RWPE2 (cell line): ENCODE measurements around the gene ODAD2.

Experiments used
- ATAC-seq: fragments of 200-7000 bp; cut with Tn5 transposase; 3 replicates; pipeline ENCODE4 v1.9.1; 2021; ENCODE audit warnings: low read depth
- DNase-seq: peaks from one replicate; pipeline ENCODE4 v3.0.0-alpha.2; 2020; ENCODE audit warnings: low spot score
- H3K27ac ChIP-seq: fragments of 450-650 bp; 2 replicates; pipeline ENCODE4 v1.5.1; 2017; ENCODE audit warnings: mild to moderate bottlenecking; ENCODE audit not compliant: poor library complexity, severe bottlenecking
- H3K27me3 ChIP-seq: fragments of 250-450 bp; sonication (Bioruptor Pico); 2 replicates; pipeline ENCODE4 v1.5.1; 2021; ENCODE audit warnings: mild to moderate bottlenecking, moderate library complexity; ENCODE audit not compliant: insufficient read depth, poor library complexity, severe bottlenecking
- H3K36me3 ChIP-seq: fragments of 250-450 bp; sonication (Bioruptor Pico); 2 replicates; pipeline ENCODE4 v1.5.1; 2020; ENCODE audit warnings: low read depth, mild to moderate bottlenecking, moderate library complexity
- H3K4me1 ChIP-seq: fragments of 250-450 bp; sonication (Bioruptor Pico); 2 replicates; pipeline ENCODE4 v1.5.1; 2021; ENCODE audit warnings: mild to moderate bottlenecking, moderate library complexity; ENCODE audit not compliant: insufficient read depth, poor library complexity, severe bottlenecking
- H3K4me3 ChIP-seq: fragments of 250-450 bp; sonication (Bioruptor Pico); 2 replicates; pipeline ENCODE4 v1.5.1; 2021; ENCODE audit warnings: mild to moderate bottlenecking, moderate library complexity; ENCODE audit not compliant: severe bottlenecking
- H3K9me3 ChIP-seq: fragments of 250-450 bp; sonication (Bioruptor Pico); 2 replicates; pipeline ENCODE4 v1.5.1; 2021; ENCODE audit warnings: mild to moderate bottlenecking, moderate library complexity; ENCODE audit not compliant: severe bottlenecking
- TF ChIP-seq, protein P1 (sequence below): fragments of 450-650 bp; IDR thresholded peaks from one replicate; pipeline ENCODE4 v1.5.1; 2017; ENCODE audit warnings: mild to moderate bottlenecking, moderate library complexity; ENCODE audit not compliant: poor library complexity, severe bottlenecking

ODAD2 gene

DNA sequence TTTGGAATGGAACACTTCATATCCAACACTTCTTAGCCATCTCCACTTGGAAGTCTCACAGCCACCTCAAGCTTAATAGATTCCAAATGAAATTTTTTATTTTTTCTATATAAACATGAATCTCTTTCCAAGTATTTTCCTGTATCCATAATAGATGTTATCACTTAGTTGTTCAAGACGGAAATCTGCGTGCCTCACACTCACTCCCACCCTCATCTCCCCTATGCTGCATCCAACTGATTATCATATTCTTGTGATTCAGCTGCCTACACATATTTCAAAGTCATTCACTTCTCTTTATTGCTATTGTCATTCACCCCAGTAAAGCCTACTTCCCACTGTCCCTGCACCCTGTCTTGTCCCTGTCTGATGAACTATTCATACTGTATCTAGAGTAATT lies 183.0 kb downstream of the ODAD2 start:
- Histone ChIP-seq H3K36me3 (no peaks in the 10 kb centered on the region), H3K27me3 (no peaks in the 10 kb centered on the region), H3K4me3 (no peak overlapping the region), H3K27ac (no peak overlapping the region), H3K4me1 (no peaks in the 10 kb centered on the region), H3K9me3 (no peaks in the 10 kb centered on the region)
- ATAC-seq = no peak
- no peak for DNase-seq
- TF ChIP-seq, protein P1, sequence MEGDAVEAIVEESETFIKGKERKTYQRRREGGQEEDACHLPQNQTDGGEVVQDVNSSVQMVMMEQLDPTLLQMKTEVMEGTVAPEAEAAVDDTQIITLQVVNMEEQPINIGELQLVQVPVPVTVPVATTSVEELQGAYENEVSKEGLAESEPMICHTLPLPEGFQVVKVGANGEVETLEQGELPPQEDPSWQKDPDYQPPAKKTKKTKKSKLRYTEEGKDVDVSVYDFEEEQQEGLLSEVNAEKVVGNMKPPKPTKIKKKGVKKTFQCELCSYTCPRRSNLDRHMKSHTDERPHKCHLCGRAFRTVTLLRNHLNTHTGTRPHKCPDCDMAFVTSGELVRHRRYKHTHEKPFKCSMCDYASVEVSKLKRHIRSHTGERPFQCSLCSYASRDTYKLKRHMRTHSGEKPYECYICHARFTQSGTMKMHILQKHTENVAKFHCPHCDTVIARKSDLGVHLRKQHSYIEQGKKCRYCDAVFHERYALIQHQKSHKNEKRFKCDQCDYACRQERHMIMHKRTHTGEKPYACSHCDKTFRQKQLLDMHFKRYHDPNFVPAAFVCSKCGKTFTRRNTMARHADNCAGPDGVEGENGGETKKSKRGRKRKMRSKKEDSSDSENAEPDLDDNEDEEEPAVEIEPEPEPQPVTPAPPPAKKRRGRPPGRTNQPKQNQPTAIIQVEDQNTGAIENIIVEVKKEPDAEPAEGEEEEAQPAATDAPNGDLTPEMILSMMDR = no peak

DNA sequence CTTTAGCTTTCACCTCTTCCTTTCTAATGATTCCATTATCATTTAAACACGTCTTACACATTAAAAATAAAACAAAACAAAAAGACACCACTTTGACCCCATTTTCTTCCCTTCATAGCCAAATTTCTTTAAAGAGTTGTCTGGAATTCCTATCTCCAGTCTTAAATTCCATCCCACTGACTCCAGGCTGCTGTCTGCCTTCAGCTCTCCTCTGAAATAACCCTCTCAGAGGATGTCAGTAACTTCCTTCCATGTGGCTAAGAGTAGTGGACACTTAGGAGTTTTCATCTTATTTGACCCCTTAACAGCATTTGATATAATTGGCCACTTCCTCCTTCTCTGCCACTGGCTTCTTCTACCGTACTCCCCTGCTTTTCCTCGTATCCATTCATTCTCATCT lies 183.6 kb downstream of the ODAD2 start:
- Histone ChIP-seq H3K4me3 (no peak overlapping the region), H3K27me3 (no peaks in the 10 kb centered on the region), H3K4me1 (no peaks in the 10 kb centered on the region), H3K36me3 (no peaks in the 10 kb centered on the region), H3K27ac (no peak overlapping the region), H3K9me3 (no peaks in the 10 kb centered on the region)
- TF ChIP-seq, protein P1 = no peak
- ATAC-seq = no peak
- DNase-seq = no peak

DNA sequence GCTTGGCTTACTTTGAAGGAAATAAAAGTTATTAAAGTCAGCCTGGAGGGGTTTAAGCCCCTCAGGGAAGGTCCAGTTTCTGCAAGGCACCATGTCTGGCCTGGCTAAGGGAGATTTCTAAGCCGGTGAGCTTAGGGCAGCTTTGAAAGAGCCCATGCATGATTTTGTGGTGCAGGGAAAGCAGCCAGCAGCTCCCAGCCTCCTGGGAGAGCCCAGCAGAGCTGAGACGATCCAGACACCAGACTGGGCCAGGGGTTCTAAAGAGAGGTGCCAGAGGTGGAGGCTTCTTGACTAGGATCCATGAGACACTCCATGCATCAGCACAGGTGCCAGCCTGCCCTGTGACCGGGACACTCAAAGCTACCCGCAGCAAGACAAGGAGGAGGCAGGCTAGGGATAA lies 193.7 kb downstream of the ODAD2 start:
- TF ChIP-seq, protein P1 = no peak
- H3K4me3 ChIP-seq = no peak overlapping the region
- DNase-seq = no peak
- H3K4me1 ChIP-seq = no peaks in the 10 kb centered on the region
- no peaks in the 10 kb centered on the region for H3K9me3 ChIP-seq
- no peak for ATAC-seq
- no peaks in the 10 kb centered on the region for H3K27me3 ChIP-seq
- no peaks in the 10 kb centered on the region for H3K36me3 ChIP-seq
- H3K27ac ChIP-seq = no peak overlapping the region

DNA sequence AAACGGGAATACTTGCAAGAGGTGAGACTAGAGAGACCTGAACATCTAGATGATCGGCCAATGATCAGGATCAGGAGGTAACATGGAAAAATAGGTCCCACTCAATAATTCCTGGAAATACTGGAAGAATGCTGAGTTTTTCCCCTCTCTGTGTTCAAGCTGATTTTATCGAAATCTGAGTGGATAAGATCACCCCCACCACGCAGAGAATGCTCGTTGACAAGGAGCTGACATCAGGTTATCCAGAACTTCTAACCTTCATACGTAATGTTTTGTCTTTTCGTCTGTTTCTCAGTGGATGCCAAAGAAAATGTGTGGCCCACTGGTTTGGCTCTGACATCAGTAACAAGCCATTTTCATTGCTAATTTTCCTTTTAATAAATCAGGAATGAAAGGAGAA lies 194.7 kb downstream of the ODAD2 start:
- Histone ChIP-seq H3K4me3 (no peak overlapping the region), H3K4me1 (no peaks in the 10 kb centered on the region), H3K36me3 (no peaks in the 10 kb centered on the region), H3K27ac (no peak overlapping the region), H3K9me3 (no peaks in the 10 kb centered on the region), H3K27me3 (no peaks in the 10 kb centered on the region)
- ATAC-seq (no peak), DNase-seq (no peak)
- TF ChIP-seq, protein P1 = no peak

DNA sequence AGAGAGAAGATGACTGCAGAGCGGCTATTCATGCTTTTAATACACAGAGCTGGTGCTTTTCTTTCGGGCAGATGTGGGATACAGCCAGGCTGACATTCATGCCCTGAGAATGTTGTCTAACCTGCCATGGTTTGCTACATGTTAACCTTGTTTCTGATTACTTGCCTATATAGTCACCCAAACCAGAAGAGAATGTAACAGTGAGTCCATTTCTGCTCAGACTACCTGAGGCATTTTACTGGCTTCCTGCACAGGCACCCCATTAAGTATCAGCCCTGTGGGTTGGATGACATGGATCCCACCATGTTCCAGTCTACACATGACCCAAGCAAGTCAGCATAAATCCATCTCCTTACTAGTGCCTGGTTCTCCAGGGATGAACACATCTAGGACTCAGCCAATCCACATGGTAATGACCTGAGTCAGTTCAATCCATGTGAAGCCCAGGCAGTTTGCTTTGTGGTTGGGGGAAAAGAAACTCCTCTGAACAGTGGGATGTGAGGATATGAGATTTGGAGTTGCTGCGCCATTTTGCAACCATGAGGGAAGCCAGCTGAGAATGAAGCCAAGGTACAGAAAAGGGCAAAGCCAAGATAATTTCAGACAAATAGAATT lies 197.6 kb downstream of the ODAD2 start:
- H3K4me3 ChIP-seq = no peak overlapping the region
- no peaks in the 10 kb centered on the region for H3K27me3 ChIP-seq
- H3K4me1 ChIP-seq = no peaks in the 10 kb centered on the region
- TF ChIP-seq, protein P1 = no peak
- DNase-seq (no peak), ATAC-seq (no peak)
- no peak overlapping the region for H3K27ac ChIP-seq
- H3K9me3 ChIP-seq = no peaks in the 10 kb centered on the region
- no peaks in the 10 kb centered on the region for H3K36me3 ChIP-seq
